Hippocampal formation (tissue), 2 donors: ENCODE data around the gene ZCCHC3.
A peak's percentile ranks its signal among the peaks of the same experiment; 100 is the strongest.

ENCODE experiments used
- DNase-seq, 2 donors: peaks; one replicate each; lab custom pipeline; 2025; lab: John Stamatoyannopoulos, UW

Gene ZCCHC3

GRCh38 chr20:284172-284571 lies 13.2 kb upstream of the ZCCHC3 start:
- DNase-seq = no peak

GRCh38 chr20:286508-286907 lies 10.9 kb upstream of the ZCCHC3 start:
- DNase-seq = no peak

- no peak for DNase-seq
Measured at GRCh38 chr20:288956-289692, 8.2 kb upstream of the ZCCHC3 start.

- peak in 1 of 2 donors; percentile 8 for DNase-seq
Measured at GRCh38 chr20:289693-290083, 7.7 kb upstream of the ZCCHC3 start.

GRCh38 chr20:290084-290831 lies 7.1 kb upstream of the ZCCHC3 start, which contains the start of gene C20orf96:
Gene C20orf96 (minus strand): TSS chr20:290750. CDS start chr20:290610, 140 bp downstream.
- DNase-seq = peak; percentile 78 to 84

GRCh38 chr20:294602-295001 lies 2.8 kb upstream of the ZCCHC3 start:
- no peak for DNase-seq

- no peak for DNase-seq
Measured at GRCh38 chr20:295804-296203, 1.6 kb upstream of the ZCCHC3 start.

GRCh38 chr20:297925-298775 lies 780 bp downstream of the ZCCHC3 start:
- peak; percentile 44 to 46 for DNase-seq

GRCh38 chr20:298776-299391 lies 1.5 kb downstream of the ZCCHC3 start:
- no peak for DNase-seq

GRCh38 chr20:300345-300990 lies 3.1 kb downstream of the ZCCHC3 start:
- DNase-seq = no peak

- no peak for DNase-seq
Measured at GRCh38 chr20:301886-302848, 4.8 kb downstream of the ZCCHC3 start.

- no peak for DNase-seq
Measured at GRCh38 chr20:305745-306144, 8.4 kb downstream of the ZCCHC3 start.

- DNase-seq = no peak
Measured at GRCh38 chr20:308427-309038, 11.2 kb downstream of the ZCCHC3 start.

- no peak for DNase-seq
Measured at GRCh38 chr20:309306-309840, 12.0 kb downstream of the ZCCHC3 start.

GRCh38 chr20:309841-310644 lies 12.7 kb downstream of the ZCCHC3 start:
- peak; percentile 98 to 99 for DNase-seq

- DNase-seq = no peak
Measured at GRCh38 chr20:310645-311044, 13.3 kb downstream of the ZCCHC3 start.

- no peak for DNase-seq
Measured at GRCh38 chr20:311609-312008, 14.2 kb downstream of the ZCCHC3 start.

GRCh38 chr20:312067-312466 lies 14.7 kb downstream of the ZCCHC3 start:
- DNase-seq = no peak

- no peak for DNase-seq
Measured at GRCh38 chr20:312866-313265, 15.5 kb downstream of the ZCCHC3 start.
